SU-DHL-6 (cell line): ENCODE results near the gene BTAF1.

Experiments used
- CTCF ChIP-seq: fragments of 200-600 bp; sonication (generic); IDR thresholded peaks from one replicate; pipeline ENCODE4 v1.5.1; 2017; ENCODE audit warnings: antibody characterized with exemption, mild to moderate bottlenecking, low read length, moderate library complexity; ENCODE audit not compliant: insufficient read depth, poor library complexity, severe bottlenecking
- EZH2phosphoT487 ChIP-seq: fragments of 200-600 bp; sonication (generic), shearing (Covaris generic); conservative IDR thresholded peaks from 2 replicates; pipeline ENCODE4 v1.6.1; 2018; ENCODE audit warnings: mild to moderate bottlenecking, antibody characterized with exemption, low read length, moderate library complexity, mixed read lengths

- TF ChIP-seq CTCF, result no peak
- TF ChIP-seq EZH2phosphoT487, result no peak
Observed at GRCh38 chr10:92064506-92064905, 140.9 kb downstream of the BTAF1 start.
